ENCODE measurements around the gene RRP1B.
"Not testable (repeated sequence)": the region's sequence is repeated elsewhere in the genome, so short reads cannot be mapped to it uniquely, and the experiment has no call there.

RRP1B gene, protein sequence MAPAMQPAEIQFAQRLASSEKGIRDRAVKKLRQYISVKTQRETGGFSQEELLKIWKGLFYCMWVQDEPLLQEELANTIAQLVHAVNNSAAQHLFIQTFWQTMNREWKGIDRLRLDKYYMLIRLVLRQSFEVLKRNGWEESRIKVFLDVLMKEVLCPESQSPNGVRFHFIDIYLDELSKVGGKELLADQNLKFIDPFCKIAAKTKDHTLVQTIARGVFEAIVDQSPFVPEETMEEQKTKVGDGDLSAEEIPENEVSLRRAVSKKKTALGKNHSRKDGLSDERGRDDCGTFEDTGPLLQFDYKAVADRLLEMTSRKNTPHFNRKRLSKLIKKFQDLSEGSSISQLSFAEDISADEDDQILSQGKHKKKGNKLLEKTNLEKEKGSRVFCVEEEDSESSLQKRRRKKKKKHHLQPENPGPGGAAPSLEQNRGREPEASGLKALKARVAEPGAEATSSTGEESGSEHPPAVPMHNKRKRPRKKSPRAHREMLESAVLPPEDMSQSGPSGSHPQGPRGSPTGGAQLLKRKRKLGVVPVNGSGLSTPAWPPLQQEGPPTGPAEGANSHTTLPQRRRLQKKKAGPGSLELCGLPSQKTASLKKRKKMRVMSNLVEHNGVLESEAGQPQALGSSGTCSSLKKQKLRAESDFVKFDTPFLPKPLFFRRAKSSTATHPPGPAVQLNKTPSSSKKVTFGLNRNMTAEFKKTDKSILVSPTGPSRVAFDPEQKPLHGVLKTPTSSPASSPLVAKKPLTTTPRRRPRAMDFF

GRCh38 chr21:43659136-43660000, at the start of gene RRP1B, which contains the start of gene HSF2BP:
RRP1B (plus strand) TSS chr21:43659560; CDS start chr21:43659665, 105 bp downstream.
HSF2BP (minus strand) TSS chr21:43659488; CDS start chr21:43658096, 1,392 bp downstream.
- H3K9me3 ChIP-seq = no peaks in the 10 kb centered on the region
- intact Hi-C loops (cut with DNase I; ENCODE audit: low total_unique reads) = loop anchor here (2.0 kb wide), 1 partner anchor 69 kb away; no protein-coding TSS in a partner anchor
- H3K27ac ChIP-seq = peak within 1 kb of the TSS; percentile 76 to 84
- H3K36me3 ChIP-seq = peaks cover 0 to 22% (median 9%) of the 10 kb centered on the region in 3 donors
- DNase-seq = peak; percentile 70 to 89
- peak within 1 kb of the TSS; percentile 77 to 91 for H3K4me3 ChIP-seq
- no peak for TF ChIP-seq CTCF (IDR thresholded peaks at IDR 0.05)
- H3K4me1 ChIP-seq = peaks cover 0 to 24% (median 12%) of the 10 kb centered on the region in 4 donors
- H3K27me3 ChIP-seq = no peaks in the 10 kb centered on the region

GRCh38 chr21:43611598-43612369, 47.6 kb upstream of the RRP1B start:
- H3K27me3 ChIP-seq = no peaks in the 10 kb centered on the region
- DNase-seq = peak; percentile 71 to 84
- no peaks in the 10 kb centered on the region for H3K36me3 ChIP-seq
- intact Hi-C loops (cut with DNase I; ENCODE audit: low total_unique reads) = no loop called here
- no peak overlapping the region for H3K27ac ChIP-seq
- no peak overlapping the region for H3K4me3 ChIP-seq
- peaks cover 0 to 22% (median 11%) of the 10 kb centered on the region in 4 donors for H3K4me1 ChIP-seq
- H3K9me3 ChIP-seq = no peaks in the 10 kb centered on the region
- TF ChIP-seq CTCF (IDR thresholded peaks at IDR 0.05) = peak; percentile 64 to 68

DNA sequence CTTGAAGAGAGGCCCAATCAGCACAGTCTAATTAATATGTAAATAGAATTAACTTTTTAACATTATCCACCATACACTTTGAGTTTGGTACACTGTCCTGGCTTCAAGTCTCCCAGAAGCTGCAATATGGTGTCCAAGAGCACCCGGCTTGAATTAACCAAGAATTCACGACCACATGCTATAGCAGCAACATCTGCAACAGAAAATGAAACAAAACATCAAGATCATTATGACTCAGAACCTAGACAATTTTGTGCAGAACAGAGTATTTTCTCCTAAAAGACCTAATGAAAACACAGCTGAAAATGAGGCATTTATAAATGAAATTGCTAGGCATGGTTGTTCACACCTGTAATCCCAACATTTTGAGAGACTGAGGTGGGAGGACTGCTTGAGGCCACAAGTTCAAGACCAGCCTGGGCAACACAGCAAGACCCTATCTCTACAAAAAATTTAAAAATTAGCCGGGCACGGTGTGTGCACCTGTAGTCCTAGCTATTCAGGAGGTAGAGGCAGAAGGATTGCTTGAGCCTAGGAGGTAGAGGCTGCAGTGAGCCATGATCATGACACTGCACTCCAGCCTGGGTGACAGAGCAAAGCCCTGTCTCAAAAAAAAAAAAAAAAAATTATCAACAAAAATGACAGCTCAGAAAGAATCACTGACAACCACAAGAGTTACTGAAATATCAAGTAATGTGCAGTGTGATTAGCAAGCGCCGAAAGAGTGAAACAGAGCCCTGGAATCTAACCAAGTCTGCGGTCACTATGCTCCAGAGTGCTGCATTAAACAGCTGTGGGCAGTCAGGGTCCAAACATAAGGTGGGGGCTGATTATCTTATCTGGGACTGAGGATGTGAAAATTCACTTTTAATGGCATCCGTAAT, 45.4 kb upstream of the RRP1B start:
- no peak overlapping the region for H3K4me3 ChIP-seq
- intact Hi-C loops (cut with DNase I; ENCODE audit: low total_unique reads) = no loop called here

GRCh38 chr21:43614839-43615238, 44.5 kb upstream of the RRP1B start:
- Histone ChIP-seq H3K9me3 (peaks cover 0 to 5% (median 3%) of the 10 kb centered on the region in 3 donors), H3K36me3 (no peaks in the 10 kb centered on the region), H3K27ac (no peak overlapping the region), H3K4me1 (peaks cover 0 to 15% (median 7%) of the 10 kb centered on the region in 4 donors), H3K4me3 (no peak overlapping the region), H3K27me3 (no peaks in the 10 kb centered on the region)
- intact Hi-C loops (cut with DNase I; ENCODE audit: low total_unique reads) = no loop called here
- no peak for TF ChIP-seq CTCF (IDR thresholded peaks at IDR 0.05)
- DNase-seq = no peak

More for the DNA sequence above, 45.4 kb upstream of the RRP1B start:
- Histone ChIP-seq H3K36me3 (no peaks in the 10 kb centered on the region), H3K27ac (no peak overlapping the region), H3K27me3 (no peaks in the 10 kb centered on the region), H3K9me3 (no peaks in the 10 kb centered on the region), H3K4me1 (peaks cover 0 to 22% (median 11%) of the 10 kb centered on the region in 4 donors)
- no peak for DNase-seq
- no peak for TF ChIP-seq CTCF (IDR thresholded peaks at IDR 0.05)

DNA sequence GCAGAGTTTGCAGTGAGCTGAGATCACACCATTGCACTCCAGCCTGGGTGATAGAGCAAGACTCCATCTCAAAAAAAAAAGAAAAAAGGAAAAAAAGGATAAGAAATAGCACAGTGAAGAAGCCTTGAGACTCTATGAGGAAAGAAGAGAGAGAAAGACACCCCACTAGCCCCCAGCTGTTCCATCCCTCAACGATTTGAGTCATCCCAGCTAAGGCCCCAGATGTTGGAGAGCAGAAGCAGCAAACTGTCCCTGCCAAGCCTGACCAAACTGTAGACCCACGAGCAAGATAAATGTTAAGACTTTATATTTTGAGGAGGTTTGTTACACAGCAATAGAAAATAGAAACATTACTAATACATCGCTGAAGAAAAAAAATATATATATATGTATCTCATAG, 42.5 kb upstream of the RRP1B start:
- H3K4me3 ChIP-seq; H3K27ac ChIP-seq; H3K27me3 ChIP-seq; DNase-seq; H3K36me3 ChIP-seq; H3K4me1 ChIP-seq; intact Hi-C loops (cut with DNase I; ENCODE audit: low total_unique reads): not testable (repeated sequence)
- H3K9me3 ChIP-seq = peaks cover 0 to 17% (median 6%) of the 10 kb centered on the region in 3 donors
